SK-N-SH treated with all-trans-retinoic acid at 6 μM for 48 hours (cell line): ENCODE data around the gene GIMAP1.

Experiments
- ARNTL ChIP-seq: fragments of 450-650 bp; formaldehyde crosslinking; IDR thresholded peaks from 2 replicates; pipeline ENCODE4 v1.5.0; 2020; ENCODE audit warnings: low read depth, mild to moderate bottlenecking, moderate library complexity, borderline replicate concordance
- BACH2 ChIP-seq: fragments of 250-450 bp; sonication (Bioruptor Pico); IDR thresholded peaks from 2 replicates; pipeline ENCODE4 v1.9.0; 2021; ENCODE audit warnings: mild to moderate bottlenecking, borderline replicate concordance
- ZFP30 ChIP-seq: fragments of 450-650 bp; formaldehyde crosslinking; IDR thresholded peaks from 2 replicates; pipeline ENCODE4 v1.5.0; 2022; ENCODE audit warnings: mild to moderate bottlenecking, moderate library complexity

- TF ChIP-seq BACH2 (no peak), ZFP30 (CRISPR knock-in tag) (no peak), ARNTL (no peak)
Measured at GRCh38 chr7:150685219-150686029, 31.0 kb upstream of the GIMAP1 start, which contains the start of gene GIMAP2.
